Stimulated activated CD8-positive, alpha-beta memory T cell treated with anti-CD3 and anti-CD28 coated beads, Interleukin-2, amount 100 ng/mL, for 48 hours (primary cell): ENCODE results near the gene SLC1A1.
"Not testable (repeated sequence)": the region's sequence is repeated elsewhere in the genome, so short reads cannot be mapped to it uniquely, and the experiment has no call there.

Source experiments
- DNase-seq, 2 donors: peaks; one replicate each; pipeline ENCODE4 v3.0.0-alpha.2; 2020; ENCODE audit warnings: low read depth in 2 of 2

The SLC1A1 gene

DNA sequence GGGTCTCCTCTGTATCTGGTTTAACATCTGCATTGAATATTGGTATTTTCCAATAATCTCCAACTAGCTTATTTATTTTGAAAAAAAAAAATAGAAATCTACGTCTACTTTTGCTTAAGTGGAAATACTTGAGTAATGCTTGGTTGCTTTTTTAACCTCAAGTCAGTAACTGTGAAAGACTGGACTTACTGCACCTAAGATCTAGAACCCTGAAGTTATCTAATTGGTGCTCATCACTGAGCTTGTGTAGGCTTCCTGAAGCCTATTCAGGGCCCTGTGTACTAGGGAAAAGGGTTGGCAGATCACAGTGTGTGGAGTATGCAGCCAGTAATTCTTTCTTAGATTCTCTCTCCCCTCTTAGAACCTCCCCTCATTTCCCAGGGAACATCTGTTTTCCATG lies 16.2 kb downstream of the SLC1A1 start:
- no peak for DNase-seq

DNA sequence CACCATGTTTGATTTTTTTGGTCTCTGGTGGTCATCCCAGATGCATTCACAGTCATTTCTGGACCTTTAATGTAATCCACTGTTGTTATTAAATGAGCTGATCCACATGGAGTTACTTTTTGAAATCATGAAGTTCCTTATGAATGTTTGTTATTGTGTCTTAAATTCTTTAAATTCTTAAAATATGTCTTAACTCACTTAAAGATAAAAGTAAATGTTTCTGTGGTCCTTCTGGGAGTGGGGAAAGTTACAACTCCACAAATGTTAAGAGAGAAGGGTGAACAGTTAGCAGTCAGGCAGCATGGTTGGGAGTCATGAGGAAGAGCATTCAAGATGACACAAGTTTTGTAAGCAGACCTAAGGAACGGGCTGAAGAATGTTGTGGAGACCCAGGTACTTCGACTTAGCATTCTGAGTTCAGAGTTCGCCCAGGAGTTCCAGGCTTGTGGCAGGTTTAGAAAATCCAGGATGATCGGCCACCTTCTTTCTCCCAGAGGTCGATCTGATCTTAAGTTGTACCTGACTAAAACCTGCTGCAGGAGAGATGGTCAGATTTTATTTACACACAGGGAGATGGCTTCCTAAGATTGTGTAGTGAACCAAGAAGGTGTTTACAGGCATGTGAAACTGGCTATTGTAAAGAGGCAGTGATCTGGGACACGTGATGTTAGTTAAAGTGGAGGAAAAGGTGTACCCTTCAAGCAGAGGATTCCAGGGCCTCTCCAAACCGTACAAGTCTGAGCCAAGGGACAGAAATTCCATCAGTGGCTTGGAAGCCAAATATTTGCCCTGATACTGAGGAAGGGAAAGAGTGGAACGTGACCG lies 17.2 kb downstream of the SLC1A1 start:
- no peak for DNase-seq

DNA sequence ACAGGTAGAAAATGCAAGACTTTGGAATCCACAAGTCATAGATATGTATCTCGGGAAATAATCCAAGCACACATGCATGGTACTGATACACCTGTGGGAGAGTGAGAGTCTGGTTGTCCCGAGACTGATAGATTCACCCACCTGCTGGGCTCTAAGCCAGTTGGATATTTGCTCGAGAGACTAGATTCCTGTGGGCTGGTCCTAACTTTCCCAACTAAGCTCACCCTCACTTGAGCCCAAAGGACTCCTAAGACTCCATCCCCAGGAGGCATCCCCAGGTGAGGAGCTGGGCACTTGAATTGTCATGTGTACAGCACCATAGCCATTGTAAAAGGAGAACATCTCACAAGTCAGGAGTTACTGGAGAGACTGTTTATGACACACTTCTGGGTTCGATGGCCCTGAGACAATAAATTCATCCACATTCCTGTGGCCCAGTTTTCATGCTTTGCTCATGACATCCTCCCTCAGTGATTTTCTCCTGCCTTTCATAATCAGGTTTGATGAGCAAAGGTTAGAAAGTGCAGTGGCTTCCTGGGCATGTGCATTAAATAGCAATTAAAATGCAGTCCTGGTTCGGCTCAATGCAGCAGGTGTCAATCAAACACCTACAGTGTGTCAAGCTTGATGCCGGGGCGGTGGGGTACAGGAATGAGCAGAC lies 18.1 kb downstream of the SLC1A1 start:
- DNase-seq: no peak

DNA sequence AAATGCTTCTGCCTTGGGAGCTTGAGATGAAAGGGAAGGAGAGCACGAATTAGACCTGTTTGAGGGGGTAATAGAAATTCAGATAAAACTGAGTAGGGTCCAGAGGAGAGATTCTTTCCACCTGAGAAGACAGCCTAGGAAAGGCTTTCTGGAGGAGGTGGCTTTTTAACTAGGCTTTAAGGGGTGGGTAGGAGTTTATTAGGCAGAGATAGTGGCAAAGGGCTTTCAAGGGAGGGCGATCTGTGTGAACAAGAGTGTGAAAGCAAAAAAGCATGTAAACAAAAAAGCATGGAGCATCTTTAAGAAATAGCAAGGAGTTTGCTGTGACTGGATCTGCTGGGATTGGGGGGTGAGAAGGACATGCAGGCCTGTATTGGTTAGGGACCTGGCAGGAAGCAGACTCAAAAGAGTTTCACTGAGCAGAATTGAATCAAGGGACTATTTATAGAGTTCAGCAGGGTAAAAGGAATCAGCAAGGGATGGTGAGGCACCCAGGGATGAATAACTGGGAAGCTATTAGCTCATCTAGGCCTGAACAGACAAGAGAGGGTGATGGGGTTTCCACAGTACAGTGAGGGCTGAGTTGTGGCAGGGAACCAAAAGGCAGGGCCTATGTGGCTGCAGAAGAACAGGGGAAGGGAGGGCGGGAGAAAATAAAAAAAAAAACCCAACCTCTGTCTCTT lies 18.8 kb downstream of the SLC1A1 start:
- no peak for DNase-seq

DNA sequence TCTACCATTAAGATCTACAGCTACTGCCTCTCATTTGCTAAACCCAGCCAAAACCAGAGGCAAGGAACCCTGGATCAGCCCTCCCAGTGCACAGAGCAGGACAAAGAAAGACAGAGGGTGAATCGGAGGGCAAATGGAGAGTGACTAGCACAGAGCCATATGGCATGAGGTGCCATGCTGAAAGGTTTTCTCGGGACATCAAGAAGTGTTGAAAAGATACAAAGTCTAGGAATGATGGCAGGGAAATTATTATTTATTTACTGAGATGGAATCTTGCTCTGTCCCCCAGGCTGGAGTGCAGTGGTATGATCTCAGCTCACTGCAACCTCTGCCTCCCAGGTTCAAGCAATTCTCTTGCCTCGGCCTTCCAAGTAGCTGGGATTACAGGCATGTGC lies 19.3 kb downstream of the SLC1A1 start:
- DNase-seq: no peak

DNA sequence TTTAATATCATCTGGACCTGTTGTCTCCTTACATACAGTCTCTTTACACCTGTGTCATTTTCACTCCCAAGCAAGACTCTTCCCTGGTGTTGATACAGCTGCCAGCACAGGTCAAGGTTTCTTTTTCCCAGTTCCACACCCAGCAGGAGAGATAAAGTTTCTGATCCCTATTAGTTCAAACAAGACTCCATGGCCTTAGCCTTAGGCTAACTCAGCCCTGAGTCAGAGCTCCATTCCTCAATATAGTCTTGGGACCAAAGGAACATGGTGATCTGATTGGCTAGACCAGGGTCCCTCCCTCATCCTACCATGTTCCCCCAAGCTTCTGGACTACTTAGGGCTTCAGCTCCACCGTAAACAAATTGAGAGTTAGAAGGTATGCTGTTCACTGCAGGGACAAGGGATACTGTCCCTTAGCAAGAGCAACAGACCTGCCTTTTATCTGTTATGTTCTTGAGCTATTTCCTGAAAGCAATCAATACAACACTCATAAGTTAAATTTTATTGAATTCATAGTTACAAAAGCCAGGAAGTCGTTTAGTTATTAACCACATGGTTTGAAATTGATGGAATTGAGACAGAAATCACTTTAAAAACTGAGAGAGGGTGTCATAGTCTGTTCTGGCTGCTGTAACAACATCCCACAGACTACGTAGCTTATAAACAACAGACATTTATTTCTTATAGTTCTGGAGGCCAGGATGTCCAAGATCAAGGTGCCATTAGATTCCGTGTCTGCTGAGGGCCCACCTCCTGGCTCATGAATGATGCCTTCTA lies 20.5 kb downstream of the SLC1A1 start:
- DNase-seq: no peak

DNA sequence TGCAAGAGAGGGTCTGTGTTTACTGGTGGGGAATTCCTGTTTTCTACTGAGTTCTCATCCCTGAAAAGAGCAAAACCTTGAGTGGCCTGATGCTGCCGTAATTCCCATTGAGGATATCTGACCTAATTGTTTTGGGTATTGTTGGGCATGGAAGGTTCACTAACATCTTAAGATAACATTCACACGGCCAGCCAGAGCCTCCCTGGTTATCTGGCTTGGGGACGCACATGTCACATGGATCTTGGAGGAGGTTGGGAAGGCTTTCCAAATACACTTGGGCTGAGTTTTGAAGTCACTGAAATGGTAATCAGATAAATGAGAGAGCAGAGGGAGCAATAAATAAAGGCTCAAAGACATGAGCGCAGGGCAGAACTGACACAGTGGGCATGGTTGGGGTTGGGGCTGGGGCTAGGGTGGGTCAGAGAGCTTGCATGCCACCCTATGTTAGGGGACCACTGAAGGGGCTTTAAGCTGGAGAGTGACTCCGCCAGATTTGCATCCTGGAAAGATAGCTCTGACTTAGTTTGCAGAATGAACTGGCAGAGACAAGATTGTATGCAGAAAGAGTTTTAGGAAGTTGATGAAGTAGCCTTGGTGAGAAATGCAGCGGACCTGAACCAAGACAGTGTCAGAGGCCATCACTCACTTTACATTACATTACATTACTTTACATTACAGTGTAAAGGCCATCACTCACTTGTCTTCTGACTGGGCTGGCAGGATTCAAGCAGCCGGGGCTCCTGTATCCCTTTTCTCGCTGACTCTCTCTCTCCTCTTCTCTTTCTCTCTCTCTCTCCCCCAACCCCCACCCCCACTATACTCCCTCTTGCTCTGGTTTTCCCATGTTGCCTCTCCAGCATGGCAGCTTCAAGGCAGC lies 24.2 kb downstream of the SLC1A1 start:
- no peak for DNase-seq

DNA sequence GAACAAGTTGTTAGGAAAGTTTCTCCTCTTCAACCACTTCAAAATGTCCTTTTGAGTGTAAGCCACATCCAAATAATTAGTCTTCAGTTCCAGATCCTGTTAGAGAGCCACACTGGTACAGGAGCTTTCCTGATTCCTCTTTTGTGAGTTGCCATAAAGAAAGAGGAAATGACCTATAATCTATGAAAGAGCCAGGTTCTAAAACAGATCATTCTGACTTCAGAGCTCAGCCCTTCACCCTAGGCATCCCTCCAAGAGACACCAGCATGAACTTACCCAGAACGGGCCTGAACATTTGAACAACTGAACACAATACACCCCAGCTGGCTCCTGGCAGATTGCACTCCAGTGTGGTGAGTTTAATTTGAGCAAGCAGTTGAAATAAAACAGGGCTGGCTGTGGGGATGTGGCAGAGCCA lies 25.7 kb downstream of the SLC1A1 start:
- no peak for DNase-seq

DNA sequence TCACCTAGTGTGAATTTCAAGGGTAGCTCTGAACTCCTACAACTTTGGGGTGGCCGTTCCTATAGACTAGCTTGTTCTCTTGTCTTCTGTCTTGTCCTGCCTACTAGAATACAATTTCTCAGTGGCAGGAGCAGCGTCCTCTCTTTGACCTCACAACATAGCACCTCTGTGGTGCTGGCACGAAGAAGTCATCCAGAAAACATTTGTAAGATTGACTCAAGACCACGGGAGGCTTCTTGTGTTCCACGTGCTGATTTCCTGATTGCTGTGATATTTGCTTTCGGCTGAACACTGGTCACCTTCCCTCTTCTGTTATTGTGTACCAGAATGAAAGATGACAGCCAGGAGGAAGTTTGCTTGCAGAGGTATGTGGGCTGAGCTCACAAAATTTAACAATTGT lies 27.0 kb downstream of the SLC1A1 start:
- DNase-seq: no peak

DNA sequence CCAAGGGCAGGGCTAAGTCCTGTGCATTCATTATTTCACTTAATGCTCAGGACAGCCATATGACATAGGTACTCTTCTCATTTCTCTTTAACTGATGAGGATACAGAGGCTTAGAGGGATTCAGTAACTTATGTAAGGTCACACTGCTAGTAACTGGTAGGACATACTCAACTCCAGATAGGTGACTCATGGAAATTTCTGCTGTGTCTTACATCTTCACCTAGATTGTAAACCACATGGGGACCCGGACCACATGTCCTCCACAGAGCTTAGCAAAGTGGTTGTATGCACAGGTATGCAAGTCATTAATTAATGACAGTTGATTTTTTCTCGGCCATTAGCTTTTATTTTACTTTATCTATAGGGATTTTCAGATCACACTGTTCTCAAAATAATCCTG lies 29.3 kb downstream of the SLC1A1 start:
- no peak for DNase-seq

DNA sequence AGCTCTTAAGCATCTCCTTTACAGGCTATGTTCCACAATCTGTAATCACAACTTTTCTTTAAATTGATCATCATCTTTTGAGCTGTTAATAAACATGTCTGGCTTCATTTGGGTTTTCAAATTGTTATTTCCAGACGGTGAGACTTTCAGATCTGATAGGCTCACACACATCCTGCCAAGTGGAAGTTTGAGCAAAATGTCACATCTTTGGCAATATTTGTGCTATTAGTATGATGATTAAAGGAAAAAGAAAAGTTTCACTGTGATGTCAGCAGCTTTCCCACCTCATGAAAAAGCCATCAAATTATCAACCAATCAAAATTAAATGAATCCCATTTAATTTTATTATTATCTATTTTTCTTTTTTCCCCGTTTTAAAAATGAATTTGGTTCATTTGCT lies 29.8 kb downstream of the SLC1A1 start:
- DNase-seq: no peak

DNA sequence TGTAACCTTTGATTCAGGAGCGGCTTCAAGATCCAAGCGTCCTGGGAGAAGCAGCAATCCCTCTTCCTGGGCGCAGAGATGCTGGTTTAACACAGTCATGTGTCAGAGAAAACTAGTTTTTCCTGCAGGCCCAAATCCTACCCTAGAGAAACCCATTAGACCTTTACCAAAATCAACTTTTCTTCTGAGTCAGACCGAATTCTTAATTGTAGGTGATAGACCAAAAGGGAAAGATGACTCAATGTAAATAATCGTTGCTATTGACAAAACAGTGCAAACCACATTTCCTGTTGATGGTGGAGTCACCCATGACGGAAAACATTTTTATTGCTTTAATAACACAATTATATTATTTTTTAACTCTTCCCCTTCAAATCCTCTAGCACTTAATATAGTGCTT lies 40.1 kb downstream of the SLC1A1 start:
- no peak for DNase-seq

DNA sequence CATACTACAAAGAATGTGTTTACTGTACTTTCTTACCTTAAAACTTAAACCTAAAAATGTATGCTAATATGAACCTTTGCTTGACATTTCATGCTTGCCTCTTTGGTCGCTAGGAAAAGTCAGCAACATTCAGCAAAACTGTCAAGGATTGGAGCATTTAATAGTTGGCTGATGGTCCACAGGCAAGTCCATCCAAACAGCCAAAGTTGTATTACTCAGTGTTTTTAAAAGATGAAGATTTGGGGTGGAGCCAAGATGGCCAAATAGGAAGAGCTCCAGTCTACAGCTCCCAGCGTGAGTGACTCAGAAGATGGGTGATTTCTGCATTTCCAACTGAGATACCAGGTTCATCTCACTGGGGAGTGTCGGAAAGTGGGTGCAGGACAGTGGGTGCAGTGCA lies 40.6 kb downstream of the SLC1A1 start:
- not testable (repeated sequence) for DNase-seq

DNA sequence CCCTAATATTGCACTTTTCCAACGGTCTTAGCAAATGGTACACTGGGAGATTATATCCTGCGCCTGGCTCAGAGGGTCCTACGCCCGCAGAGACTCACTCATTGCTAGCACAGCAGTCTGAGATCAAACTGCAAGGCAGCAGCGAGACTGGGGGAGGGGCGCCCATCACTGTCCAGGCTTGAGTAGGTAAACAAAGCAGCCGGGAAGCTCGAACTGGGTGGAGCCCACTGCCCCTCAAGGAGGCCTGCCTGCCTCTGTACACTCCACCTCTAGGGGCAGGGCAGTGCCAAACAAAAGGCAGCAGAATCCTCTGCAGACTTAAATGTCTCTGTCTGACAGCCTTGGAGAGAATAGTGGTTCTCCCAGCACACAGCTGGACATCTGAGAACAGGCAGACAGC lies 41.1 kb downstream of the SLC1A1 start:
- not testable (repeated sequence) for DNase-seq

DNA sequence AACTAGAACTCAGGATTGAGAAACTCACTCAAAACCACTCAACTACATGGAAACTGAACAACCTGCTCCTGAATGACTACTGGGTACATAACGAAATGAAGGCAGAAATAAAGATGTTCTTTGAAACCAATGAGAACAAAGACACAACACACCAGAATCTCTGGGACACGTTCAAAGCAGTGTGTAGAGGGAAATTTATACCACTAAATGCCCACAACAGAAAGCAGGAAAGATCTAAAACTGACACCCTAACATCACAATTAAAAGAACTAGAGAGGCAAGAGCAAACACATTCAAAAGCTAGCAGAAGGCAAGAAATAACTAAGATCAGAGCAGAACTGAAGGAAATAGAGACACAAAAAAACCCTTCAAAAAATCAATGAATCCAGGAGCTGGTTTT lies 43.6 kb downstream of the SLC1A1 start:
- not testable (repeated sequence) for DNase-seq

DNA sequence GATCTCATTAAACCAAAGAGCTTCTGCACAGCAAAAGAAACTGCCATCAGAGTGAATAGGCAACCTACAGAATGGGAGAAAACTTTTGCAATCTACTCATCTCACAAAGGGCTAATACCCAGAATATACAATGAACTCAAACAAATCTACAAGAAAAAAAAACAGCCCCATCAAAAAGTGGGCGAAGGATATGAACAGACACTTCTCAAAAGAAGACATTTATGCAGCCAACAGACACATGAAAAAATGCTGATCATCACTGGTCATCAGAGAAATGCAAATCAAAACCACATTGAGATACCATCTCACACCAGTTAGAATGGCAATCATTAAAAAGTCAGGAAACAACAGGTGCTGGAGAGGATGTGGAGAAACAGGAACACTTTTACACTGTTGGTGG lies 45.9 kb downstream of the SLC1A1 start:
- DNase-seq: not testable (repeated sequence)

DNA sequence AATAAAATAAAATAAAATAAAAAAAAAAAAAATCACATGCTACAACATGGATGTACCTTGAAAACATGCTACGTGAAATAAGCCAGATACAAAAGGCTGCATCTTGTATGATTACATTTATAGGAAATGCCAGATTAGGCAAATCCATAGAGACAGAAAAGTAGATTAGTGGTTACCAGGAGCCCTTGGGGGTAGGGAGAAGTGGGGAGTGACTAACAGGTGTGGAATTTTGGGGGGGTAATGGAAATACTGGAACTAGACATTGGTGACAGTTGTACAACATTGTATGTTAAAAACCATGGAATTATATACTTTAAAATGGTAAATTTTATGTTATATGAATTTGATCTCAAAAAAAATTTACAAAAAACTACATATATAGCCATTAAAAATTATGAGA lies 47.3 kb downstream of the SLC1A1 start:
- DNase-seq: no peak

DNA sequence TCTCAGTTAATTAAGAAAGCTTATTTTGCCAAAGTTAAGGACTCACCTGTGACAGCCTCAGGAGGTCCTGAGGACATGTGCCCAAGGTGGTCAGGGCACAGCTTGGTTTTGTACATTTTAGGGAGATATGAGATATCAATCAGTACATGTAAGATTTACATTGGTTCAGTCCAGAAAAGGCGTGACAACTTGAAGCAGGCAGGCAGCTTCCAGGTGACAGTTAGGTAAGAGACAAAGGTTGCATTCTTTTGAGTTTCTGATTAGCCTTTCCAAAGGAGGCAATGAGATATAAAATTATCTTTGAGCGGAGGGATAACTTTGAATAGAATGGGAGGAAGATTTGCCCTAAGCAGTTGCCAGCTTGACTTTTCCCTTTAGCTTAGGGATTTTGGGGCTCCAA lies 47.8 kb downstream of the SLC1A1 start:
- DNase-seq: no peak

DNA sequence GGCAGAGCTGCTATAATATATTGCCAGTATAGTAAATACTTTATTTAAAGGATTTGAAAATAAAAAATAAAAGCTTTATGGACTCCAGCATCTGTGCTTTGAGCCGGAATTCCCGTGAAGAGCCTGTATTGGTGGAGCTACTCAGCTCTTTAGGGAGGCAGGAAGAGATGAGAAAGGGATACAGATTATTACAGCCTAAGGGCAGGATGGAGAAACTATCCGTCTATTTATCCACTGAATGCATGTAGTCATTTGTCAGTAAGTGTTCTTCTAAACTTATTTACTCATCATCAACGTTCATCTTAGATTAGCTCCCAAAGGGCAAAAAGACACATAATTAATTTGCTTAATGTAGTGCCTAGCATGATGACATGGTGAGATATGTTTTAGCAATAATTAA lies 48.4 kb downstream of the SLC1A1 start:
- no peak for DNase-seq

DNA sequence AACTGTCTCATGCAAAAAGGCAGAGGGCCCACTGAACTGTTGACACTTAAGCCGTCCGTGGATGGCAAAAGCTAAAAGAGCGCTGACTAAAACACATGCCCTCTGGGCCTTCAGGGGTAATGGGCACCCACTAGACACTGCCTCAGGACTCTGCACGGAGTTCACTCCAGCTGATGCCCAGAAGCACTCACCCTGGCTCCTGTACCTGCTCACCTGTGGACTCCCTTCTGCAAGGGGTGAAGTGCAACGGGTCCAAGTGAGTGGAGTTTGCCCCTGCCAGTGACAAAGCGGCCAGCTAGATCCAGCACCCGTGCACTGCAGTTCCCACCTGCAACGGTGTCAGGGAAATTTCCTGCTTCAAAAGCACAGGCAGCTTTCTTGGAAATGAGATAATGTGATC lies 50.2 kb downstream of the SLC1A1 start:
- no peak for DNase-seq

DNA sequence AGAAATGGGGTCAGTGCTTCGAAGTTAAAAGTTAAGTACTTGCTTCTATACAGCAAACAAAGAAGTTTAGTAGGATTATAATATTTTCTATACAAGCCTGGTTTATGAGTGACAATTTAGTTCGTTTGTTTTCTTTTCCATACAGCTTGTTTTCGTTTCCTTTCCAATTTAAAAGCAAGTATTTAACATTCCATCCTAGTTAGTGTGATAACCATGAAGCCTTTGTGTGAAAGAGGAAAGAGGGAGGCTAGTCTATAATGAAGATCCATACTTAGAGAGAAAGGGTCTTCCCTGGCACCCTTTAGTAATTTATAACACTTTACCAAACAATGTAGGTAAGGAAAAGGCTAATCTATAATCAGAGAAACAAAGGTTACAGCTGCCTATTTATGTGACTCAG lies 51.0 kb downstream of the SLC1A1 start:
- DNase-seq: no peak
